GM12801 (cell line): Measurements from ENCODE around the gene EEIG2.

Experiments
- TF ChIP-seq, protein P1 (sequence below): IDR thresholded peaks from one replicate; pipeline ENCODE4 v1.5.1; 2011; ENCODE audit warnings: control low read depth; ENCODE audit not compliant: insufficient read length; ENCODE audit errors: extremely low read depth

EEIG2 gene

DNA sequence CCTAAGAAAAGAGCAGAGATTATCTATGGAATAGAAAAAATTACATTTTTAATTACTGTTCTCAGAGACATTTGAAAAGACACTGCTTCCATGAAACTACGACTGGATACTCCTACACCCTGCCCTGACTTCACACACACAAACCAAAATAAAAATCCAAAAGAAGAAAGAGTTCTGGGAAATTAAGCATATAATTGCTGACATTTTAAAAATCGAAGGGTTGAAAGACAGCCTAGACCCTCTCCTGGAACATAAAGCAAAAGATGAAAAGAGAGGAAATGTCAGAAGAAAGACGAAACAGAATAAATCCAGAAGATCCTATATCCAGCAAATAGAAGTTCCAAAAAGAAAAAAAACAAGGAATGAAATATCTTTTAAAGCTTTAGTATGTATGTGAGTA lies 32.8 kb upstream of the EEIG2 start:
- TF ChIP-seq, protein P1, sequence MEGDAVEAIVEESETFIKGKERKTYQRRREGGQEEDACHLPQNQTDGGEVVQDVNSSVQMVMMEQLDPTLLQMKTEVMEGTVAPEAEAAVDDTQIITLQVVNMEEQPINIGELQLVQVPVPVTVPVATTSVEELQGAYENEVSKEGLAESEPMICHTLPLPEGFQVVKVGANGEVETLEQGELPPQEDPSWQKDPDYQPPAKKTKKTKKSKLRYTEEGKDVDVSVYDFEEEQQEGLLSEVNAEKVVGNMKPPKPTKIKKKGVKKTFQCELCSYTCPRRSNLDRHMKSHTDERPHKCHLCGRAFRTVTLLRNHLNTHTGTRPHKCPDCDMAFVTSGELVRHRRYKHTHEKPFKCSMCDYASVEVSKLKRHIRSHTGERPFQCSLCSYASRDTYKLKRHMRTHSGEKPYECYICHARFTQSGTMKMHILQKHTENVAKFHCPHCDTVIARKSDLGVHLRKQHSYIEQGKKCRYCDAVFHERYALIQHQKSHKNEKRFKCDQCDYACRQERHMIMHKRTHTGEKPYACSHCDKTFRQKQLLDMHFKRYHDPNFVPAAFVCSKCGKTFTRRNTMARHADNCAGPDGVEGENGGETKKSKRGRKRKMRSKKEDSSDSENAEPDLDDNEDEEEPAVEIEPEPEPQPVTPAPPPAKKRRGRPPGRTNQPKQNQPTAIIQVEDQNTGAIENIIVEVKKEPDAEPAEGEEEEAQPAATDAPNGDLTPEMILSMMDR: no peak

DNA sequence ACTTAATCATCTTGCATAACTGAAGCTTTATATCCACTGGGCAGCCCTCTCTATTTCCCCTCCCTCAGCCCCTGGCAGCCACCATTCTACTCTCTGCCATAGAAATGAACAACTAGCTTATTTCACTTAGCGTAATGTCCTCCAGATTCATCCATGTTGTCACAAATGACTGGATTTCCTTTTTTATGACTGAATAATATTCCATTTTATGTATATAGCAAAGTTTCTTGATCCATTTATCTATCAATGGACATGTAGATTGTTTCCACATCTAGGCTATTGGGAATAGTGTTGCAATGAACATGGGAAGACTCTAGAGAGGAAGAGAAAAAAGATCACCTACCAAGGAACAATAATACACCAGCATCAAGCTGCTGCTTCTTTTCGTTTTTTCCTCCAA lies 32.1 kb upstream of the EEIG2 start:
- TF ChIP-seq, protein P1: no peak

DNA sequence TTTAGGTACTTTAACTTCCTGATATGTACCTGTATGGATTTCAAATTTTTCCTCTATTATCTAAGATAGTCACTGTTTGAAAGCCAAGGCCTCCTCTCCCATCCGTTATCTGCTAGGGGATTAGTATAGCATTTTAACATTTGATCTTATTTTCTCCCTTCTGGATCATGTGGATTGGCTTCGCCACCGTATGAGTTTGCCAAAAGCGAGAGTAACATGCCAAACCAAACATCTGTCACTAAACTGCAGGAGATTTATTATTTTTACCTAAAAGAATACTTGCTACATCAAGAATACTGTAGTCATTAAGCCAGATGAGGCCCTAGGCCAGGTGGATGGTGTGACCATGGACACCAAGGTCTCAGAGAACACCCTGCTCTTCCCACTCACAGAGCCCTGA lies 28.5 kb upstream of the EEIG2 start:
- TF ChIP-seq, protein P1: no peak

DNA sequence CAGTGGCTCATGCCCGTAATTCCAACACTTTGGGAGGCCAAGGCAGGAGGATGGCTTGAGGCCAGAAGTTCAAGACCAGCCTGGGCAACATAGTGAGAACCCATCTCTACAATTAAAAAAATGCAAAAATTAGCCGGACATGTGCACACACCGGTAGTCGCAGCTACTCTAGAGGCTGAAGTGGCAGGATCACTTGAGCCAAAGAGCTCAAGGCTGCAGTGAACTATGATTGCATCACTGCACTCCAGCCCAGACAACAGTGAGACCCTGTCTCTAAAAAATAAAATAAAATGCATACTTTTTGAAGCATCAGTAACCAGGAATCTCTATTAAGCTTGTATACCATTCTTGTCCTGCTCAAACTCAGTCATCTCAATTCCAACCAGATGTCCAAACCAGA lies 27.2 kb upstream of the EEIG2 start:
- TF ChIP-seq, protein P1: no peak

DNA sequence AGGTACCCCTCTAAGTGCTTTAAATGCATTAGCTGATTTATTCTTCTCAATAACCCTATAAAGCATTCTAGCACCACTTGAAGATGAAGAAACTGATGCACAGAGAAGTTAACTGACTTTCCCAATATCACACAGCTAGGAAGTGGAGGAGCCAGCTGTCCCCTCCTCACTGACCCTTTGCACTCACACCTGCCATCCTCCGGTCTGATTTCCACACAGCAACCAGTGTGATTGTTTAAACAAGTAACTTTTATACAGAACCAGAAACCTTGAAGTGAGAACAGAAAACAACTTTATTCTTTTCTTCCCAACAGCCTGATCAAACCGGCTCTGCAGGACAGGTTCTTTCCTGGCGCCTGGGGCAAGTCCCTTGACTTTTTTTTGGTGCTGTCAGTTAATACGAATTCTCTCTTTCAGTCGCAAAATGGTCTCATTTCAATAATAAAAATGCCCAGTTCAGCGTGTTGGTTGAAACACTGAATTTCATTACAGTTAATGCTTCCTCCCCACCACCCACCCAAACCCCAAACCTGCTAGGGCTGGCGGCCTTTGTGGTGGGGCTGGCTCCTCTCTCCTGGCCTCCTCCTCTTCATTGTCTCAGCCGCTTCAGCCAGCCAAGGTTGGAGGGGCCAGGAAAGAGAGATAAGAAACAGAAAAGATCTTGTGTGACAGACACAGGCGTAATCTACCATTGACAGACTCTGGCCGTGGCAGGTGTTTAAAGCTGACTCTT lies 26.4 kb upstream of the EEIG2 start:
- TF ChIP-seq, protein P1: no peak

DNA sequence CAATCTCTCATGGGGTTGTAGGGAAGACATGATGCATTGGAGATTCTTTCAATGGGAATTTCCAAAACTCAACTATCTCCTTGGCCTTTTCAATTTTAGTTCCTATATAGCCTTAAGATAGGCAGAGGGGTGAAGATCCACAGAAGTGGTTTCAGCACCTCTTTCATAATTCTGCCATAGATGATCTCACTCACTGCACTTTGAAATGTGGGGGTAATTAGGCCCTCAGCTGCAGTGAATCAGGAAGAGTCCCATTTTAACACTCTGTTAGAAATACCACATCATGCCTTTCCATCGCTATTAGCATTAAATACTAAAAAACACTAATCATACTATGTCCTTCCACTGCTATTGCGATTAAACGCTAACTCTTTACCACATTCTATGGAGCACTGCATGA lies 25.1 kb upstream of the EEIG2 start:
- TF ChIP-seq, protein P1: no peak

DNA sequence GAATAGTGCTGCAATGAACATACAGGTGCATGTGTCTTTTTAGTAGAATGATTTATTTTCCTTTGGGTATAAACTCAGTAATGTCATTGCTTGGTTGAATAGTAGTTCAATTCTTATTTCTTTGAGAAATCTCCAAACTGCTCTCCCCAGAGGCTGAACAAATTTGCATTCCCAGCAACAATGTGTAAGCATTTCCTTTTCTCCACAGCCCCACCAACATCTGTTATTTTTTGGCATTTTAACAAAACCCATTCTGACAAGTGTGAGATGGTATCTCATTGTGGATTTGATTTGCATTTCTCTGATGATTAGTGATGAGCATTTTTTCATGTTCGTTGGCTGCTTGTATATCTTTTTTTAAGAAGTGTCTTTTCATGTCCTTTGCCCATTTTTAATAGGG lies 21.9 kb upstream of the EEIG2 start:
- TF ChIP-seq, protein P1: no peak
